ENCODE data around the gene TSPAN19.

Gene TSPAN19

DNA sequence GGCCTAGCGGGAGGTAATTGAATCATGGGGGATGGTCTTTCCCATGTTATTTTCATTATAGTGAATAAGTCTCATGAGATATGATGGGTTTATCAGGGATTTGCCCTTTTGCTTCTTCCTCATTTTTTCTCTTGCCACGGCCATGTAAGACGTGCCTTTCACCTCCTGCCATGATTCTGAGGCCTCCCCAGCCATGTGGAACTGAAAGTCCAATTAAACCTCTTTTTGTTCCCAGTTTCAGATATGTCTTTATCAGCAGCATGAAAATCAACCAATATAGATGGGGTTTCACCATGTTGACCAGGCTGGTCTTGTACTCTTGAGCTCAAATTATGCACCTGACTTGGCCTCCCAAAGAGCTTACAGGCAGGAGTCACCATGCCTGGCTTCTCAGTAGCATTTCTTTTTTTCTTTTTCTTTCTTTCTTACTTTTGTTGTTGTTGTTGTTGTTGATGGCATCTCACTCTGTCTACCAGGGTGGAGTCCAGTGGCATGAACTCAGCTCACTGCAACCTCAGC, 33.2 kb downstream of the TSPAN19 start:
- no peak for DNase-seq

DNA sequence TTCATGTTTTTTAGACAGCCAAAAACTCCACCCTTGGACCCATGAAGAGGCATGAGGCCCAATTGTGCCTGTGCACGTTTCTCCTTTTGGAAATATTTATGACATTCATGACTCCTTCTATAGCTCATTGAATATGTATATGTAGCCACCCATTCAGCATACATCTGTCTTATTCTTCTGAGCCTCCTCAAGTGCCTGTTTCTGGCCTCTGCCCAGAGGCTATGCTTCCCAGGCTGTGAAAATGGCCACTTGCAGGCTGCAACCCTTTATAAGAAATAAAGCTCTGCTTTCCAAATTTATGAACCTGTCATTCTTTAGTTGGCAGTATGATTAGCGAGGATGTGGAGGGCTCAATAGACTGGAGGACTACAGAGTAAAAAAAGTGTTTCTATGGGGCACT, 35.3 kb downstream of the TSPAN19 start:
- DNase-seq = no peak

DNA sequence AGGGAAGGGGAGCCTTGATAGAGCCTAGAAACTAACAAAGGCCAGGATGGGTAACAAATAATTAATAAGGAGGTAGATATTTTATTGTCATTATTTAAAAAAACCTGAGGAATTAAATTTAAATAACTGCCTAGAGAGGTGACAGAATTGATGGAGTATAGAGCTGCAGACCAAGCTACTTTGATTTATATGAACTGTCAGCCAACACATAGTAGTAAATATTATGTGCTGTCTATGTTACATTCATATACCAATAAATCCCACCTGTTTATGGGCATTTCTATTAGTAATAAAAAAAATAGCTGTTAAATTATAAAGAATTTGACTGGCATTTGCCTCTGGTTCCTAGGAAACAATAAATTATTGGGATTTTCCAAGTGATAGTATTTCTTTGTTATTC, 37.7 kb downstream of the TSPAN19 start:
- DNase-seq = no peak

DNA sequence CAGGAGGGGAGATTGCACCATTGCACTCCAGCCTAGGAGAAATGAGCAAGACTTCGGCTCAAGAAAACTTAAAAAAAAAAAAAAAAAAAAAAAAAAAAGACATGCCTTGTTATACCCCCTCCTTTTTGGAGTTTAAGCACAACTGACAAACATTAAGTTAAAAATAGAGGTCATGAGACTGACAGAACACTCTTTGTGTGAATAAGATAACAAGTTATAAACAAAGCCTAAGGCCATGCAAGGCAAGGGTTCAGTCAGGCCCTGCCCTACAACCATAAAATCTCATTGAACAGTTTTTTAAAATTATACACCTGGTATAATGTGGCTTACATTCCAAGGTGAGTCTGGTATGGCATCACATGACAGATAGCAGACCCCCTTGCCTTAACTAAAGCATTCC, 39.3 kb downstream of the TSPAN19 start:
- no peak for DNase-seq

DNA sequence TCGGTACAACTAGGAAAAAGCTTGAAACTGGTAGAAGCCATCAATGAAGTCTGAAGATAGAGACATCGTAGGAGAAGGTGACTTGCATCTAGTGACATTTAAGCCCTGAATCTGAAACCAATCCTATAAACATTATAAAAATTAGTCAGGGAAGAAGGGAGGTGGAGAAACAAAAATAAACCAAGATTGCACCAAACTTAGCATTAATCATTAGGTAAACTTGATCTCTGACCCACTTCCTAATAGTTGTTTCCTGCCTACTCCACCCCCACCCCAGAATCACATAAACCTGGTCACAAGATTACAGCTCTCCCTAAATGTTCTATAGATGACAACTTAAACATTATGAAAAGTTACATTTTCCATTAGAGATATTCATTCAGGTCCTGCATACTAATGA, 40.4 kb downstream of the TSPAN19 start:
- DNase-seq = no peak

DNA sequence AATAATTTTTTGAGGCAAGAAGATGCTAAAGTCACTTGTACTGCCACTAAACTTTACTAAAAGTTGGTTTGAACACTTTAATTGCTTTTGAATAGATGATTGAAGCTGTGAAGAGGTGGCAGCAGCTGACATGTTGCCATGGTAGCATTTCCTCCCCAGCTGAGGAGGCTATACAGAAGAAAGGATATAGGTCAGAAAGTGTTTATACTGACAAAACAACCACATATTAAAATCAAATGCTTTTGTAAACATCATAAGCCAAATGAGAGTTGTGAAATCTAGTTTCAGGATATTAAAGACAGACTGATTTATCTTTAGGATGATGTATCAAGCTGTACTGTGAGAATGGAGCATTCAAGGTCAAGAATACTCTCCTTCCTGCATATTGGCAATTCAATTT, 41.7 kb downstream of the TSPAN19 start:
- no peak for DNase-seq

DNA sequence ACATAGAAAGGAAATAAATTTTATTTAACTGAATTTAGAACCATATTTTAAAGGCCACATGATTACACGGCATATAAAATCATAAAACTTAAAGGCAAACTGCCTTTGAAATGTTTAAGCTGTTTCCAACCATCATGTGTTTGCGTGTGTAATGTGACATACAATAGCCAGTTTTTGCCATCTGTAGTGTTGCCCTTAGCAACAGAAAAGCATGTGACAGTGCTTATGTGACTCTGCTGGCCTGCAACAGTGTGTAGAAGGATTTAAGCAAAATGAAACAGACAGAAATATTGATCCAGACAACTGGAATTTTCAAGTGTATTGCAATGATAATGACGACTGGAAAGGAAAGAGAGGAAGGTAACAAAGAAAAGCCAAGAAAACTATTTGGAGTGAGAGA, 49.5 kb downstream of the TSPAN19 start:
- peak in 3 of 56 donors; percentile 2 to 23 (median 18) for DNase-seq

DNA sequence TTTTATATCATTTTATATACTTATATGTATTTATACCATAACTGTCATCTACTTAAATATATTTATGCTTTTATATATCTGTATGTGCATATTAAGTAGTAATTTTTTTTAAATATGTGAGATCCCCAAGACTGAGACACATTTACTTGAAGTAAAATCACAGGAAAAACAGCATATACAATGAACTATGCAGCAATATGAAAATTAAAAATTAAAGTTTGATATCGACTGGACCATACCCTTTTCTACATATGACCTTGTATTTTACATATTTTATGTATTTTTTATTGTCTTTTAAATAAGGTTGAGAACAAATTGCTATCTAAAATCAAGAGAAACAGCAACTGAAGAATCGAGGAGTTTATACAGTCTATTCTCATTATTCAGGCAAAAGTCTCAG, 50.0 kb downstream of the TSPAN19 start:
- no peak for DNase-seq

DNA sequence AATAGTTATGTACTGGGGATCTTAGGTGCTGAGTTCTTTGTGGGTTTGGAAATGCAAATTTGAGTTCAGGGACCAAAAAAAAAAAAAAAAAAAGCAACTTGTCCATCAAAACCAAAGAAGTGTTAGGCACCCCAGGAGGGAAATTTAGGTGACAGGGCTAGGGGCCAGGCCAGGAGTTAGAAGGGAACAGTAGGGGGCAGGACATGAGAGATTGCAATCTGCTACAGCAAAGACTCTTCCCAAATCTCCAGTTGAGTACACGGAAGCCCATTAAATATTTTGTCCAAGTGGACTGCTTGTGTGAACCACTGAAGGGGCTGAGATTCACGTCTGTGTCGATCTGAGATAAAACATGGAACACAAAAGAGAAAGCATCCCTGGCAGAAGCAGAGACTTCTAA, 52.8 kb downstream of the TSPAN19 start:
- DNase-seq = no peak

DNA sequence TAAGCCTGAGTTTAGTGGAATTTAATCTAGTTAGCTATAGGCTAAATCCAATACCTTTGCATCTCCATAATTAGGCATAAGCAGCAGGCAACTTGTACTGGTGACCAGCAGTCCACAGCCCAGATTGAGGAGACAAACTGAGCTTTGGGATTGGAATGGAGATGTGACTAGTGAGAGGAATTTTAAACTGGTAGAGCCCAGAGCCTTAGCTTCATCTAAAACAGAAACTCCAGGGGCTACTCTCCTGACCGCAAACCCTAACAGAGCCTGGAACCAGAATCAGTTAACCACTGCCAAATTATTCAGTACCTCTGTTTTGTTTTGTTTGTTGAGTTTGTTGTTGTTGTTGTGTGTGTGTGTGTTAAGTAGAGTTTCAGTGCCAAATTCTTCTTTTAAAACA, 53.2 kb downstream of the TSPAN19 start:
- DNase-seq = no peak

DNA sequence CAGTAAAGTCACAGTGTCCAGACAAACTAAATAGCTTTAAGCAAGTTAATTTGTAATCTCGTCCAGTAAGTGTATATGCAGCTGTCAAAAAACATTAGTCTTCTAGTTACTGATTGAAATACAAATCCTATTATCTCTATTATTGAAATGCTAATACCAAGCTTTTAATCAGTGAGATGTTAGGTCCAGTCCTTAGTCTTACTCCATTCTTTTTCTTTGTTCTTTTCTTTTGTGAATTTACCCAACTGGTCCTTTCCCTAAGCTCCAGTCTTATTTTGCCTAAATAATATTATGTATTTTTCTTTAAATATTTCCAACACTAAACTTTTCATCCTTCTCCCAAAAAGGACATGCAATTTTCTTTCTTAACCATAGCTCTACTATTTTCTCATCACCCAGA, 57.2 kb downstream of the TSPAN19 start:
- no peak for DNase-seq

DNA sequence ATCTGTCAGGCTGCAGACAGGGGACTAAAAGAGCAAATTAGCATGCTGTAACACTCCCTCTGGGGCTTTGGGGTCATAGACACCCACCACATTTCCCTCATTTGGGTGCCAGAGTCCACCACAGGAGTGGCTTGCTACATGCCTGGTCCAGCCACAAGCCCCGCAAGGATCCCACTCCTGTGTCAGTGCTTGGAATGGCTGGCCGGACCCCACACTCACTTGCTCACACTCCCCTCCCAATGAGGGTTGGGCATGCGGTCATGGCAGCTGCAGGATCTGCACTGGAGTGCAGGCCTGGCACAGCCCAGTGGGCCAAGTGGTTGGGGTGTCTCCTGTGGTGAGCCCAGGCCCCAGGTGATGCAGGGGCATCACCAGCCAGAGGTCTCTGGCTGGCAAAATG, 59.9 kb downstream of the TSPAN19 start:
- DNase-seq = no peak

DNA sequence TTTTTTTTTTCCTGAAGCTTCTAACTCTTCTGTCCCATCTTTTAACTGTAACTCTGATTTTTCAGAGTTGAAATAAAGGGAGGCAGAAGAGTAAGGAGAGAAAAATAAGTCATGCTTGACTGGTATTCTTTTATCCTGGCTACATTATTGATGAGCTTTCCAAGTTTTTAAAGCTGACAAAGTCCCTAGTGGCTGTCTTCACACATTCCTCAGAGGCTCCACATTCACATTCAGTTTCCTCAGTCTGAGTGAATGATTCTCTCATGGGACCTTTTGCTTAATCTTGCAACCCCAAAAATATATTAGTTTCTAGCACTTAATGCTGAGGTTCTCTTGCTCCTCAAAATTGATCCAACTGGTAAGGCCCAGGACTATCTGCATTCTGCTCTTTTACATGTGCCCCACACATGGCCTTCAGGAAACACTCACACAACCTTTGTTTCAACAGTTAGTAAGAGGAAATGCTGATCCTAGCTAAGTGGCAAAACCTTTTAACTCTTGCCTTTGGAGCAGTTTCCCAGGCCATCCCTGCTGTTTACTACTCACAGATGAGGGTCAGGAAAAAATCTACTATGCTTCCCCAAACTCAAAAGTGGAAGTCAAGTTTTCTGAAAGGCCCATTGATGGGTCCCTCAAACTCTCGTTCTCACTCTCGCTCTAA, 61.8 kb downstream of the TSPAN19 start:
- DNase-seq = no peak

DNA sequence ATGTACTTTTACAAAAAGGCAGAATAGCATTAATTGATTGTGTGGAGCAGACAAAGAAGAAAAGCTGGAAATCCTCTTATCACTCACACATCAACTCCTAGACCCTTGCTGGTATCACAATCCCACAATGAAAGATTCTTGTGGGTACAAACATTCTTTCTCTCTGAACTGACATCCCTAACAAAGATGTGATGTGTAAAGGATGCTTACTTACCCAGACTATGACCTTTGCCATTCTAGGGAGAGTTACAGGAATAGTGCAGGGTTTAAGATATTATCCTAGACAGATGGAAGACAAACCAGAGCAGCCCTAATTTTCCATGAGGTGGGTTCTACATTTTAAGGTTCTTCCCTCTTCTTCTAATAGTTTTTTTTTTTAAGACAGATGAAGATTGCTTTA, 63.1 kb downstream of the TSPAN19 start:
- DNase-seq = no peak

DNA sequence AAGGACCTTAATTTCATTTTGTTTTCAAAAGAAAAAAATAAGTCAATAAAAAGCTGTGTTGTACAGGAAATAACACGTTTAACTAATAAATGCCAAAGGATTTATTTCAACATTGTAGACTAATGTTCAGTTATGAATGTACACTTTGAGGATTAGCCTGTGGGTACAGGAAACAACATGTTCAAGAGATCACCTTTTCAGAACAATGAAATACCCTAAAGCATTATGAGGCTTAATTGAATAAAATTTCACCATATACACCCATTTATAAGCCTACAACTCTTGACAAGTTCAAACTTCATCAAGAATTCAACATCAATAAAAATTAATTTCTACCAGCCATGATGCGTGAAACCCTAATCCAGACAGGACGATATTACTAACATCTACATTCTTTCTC, 66.9 kb downstream of the TSPAN19 start:
- DNase-seq = no peak
